Stimulated activated naive CD8-positive, alpha-beta T cell treated with anti-CD3 and anti-CD28 coated beads, Interleukin-15, amount 100 ng/mL, for 72 hours (primary cell): ENCODE data around the gene REN.
A peak's percentile ranks its signal among the peaks of the same experiment; 100 is the strongest.

ENCODE experiments used
- ATAC-seq: fragments of 150-1000 bp; cut with Tn5 transposase; 2 replicates; pipeline ENCODE4 v1.10.0; 2021; ENCODE audit warnings: mild to moderate bottlenecking, moderate library complexity
- DNase-seq, 2 donors: peaks; one replicate each; pipeline ENCODE4 v3.0.0; 2021 to 2022
- H3K27ac Mint-ChIP-seq, 2 donors: one replicate each; pipeline ENCODE4 v1.8.0; 2022; ENCODE audit warnings: mild to moderate bottlenecking in 2 of 2, mixed read lengths in 2 of 2, moderate library complexity in 2 of 2
- H3K27me3 Mint-ChIP-seq: one replicate; pipeline ENCODE4 v1.8.0; 2022; ENCODE audit warnings: mixed read lengths
- H3K4me1 Mint-ChIP-seq: one replicate; pipeline ENCODE4 v1.8.0; 2022; ENCODE audit warnings: mild to moderate bottlenecking, mixed read lengths
- H3K4me3 Mint-ChIP-seq, 2 donors: one replicate each; pipeline ENCODE4 v1.8.0; 2022; ENCODE audit warnings: mild to moderate bottlenecking in 2 of 2, mixed read lengths in 2 of 2, moderate library complexity in 1 of 2
- H3K9me3 Mint-ChIP-seq, 2 donors: one replicate each; pipeline ENCODE4 v1.8.0; 2022; ENCODE audit warnings: mixed read lengths in 2 of 2

REN gene

GRCh38 chr1:204166219-204166618, at the start of gene REN:
TSS of gene REN (minus strand) at chr1:204166337. CDS start at chr1:204166293, 44 bp downstream.
- DNase-seq (no peak), ATAC-seq (no peak)
- Mint-ChIP-seq H3K4me1 (no peaks in the 10 kb centered on the region), H3K27me3 (peaks cover 14% of the 10 kb centered on the region), H3K27ac (no peak within 1 kb of the TSS), H3K4me3 (no peak within 1 kb of the TSS), H3K9me3 (peaks cover 24 to 29% of the 10 kb centered on the region in 2 donors)

DNA sequence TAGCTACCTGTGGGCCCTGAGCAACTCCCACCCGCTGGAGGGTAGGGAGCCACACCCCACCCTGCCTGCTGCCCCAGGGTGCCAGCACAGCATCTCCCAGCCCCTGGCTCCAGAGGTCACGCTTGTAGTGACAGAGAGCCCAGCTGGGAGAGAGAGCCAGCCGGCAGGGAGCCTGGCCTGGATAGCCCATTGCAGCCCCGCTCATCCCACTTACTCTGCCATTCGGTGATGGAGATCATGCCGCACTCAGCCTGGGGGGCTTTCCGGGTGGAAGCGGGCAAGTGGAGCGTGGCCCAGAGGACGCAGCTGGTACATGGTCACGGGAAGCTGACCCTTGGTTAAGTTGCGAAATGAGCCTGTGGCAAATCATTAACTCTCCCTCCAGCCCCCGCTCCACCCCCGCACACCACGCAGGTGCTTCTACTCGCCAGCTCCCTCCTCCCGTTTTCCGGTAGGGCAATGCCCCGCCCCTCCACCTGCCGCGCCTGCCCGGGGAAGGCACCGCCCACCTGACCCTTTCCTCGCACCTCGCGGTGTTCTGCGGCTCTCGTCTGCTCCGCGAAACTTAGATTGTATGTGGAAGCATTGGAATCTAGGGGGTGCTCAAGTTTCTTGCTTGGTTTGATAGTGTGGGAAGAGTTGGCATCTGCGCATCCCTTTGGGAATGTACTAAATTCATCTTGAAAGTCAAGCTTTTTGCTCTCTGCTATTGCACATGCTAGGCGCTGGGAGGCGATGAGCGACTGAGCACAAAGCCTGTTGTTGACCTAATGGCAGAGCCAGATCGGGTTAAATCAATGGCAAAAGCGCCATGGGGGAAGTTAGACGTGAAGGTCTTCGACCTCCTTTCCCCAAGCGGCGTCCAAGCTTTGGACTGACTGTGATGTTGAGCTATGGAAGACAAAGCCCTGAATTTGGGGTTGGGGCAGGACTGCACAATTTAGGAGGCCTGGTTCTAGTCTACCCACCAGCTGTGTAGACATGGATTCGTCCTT, 47.8 kb upstream of the REN start, which contains the start of gene GOLT1A:
Gene GOLT1A, minus strand, starts transcription at position 321 of the 995 bp plus-strand sequence. Its CDS starts 82 bp downstream, at position 239.
- peak within 1 kb of the TSS; percentile 66 to 70 for H3K4me3 Mint-ChIP-seq
- peak; percentile 78 for ATAC-seq

DNA sequence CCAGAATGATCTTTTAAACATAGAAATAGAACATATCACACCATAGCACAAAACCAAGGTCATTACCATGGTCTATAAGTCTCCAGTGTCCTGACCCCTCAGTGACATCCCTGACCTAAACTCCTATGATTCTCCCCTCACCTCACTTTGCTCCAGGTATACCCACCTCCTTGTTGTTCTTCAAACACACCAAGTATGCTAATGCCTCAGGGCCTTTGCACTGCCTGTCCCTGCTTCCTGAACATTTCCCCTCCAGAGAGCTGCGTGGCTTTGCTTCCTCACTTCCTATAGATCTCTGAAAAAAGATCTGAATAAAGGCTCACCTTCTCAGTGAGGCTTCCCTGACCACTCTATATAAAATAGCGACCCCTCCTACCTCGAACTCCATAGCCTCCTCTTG, 46.6 kb upstream of the REN start:
- no peak overlapping the region for H3K27ac Mint-ChIP-seq
- H3K4me3 Mint-ChIP-seq = no peak overlapping the region
- ATAC-seq (no peak), DNase-seq (no peak)
- H3K4me1 Mint-ChIP-seq = peaks cover 8% of the 10 kb centered on the region
- no peaks in the 10 kb centered on the region for H3K9me3 Mint-ChIP-seq
- H3K27me3 Mint-ChIP-seq = no peaks in the 10 kb centered on the region

More for the DNA sequence above, 47.8 kb upstream of the REN start, which contains the start of gene GOLT1A:
- peak within 1 kb of the TSS in 1 of 2 donors; percentile 28 for H3K27ac Mint-ChIP-seq
- no peaks in the 10 kb centered on the region for H3K27me3 Mint-ChIP-seq
- H3K4me1 Mint-ChIP-seq = peaks cover 19% of the 10 kb centered on the region
- peak; percentile 36 to 42 for DNase-seq
- H3K9me3 Mint-ChIP-seq = no peaks in the 10 kb centered on the region

GRCh38 chr1:204211046-204211445, 44.9 kb upstream of the REN start:
- no peaks in the 10 kb centered on the region for H3K9me3 Mint-ChIP-seq
- peaks cover 14% of the 10 kb centered on the region for H3K4me1 Mint-ChIP-seq
- peaks cover 11% of the 10 kb centered on the region for H3K27me3 Mint-ChIP-seq
- ATAC-seq (no peak), DNase-seq (no peak)
- no peak overlapping the region for H3K4me3 Mint-ChIP-seq
- H3K27ac Mint-ChIP-seq = no peak overlapping the region

DNA sequence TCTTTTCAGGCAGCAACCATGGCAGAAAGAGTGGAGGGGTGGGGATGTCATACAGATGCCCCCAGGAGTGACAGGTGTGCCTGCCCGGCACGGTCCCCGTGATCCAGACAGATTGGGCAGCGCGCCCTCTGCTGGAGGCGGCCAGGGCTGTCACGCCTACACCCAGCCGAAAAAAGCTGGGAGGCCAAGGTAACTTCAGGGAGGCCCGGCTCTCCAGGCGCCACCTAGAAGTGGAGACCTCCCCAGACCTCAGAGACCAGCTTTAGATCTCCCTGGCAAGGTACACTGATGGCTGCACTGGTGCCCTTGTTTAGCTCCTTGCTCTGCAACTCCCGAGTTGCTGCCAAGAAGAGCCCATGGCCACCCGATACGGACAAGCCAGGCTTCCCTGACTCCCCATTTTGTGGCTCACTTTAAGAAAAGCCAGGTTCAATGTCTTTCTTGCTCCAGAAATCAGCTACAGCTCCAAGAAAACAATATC, 41.0 kb upstream of the REN start:
- H3K27me3 Mint-ChIP-seq = peaks cover 43% of the 10 kb centered on the region
- peaks cover 14% of the 10 kb centered on the region for H3K4me1 Mint-ChIP-seq
- peak; percentile 73 to 76 for DNase-seq

GRCh38 chr1:204206121-204206520, 40.0 kb upstream of the REN start:
- H3K27me3 Mint-ChIP-seq = peaks cover 43% of the 10 kb centered on the region

More for the DNA sequence above, 41.0 kb upstream of the REN start:
- Mint-ChIP-seq H3K27ac (no peak overlapping the region), H3K9me3 (no peaks in the 10 kb centered on the region), H3K4me3 (no peak overlapping the region)
- ATAC-seq = peak; percentile 98

GRCh38 chr1:204205486-204205885, 39.3 kb upstream of the REN start:
- ATAC-seq = no peak
- H3K4me1 Mint-ChIP-seq = peaks cover 14% of the 10 kb centered on the region
- no peak overlapping the region for H3K4me3 Mint-ChIP-seq
- peaks cover 43% of the 10 kb centered on the region for H3K27me3 Mint-ChIP-seq
- no peaks in the 10 kb centered on the region for H3K9me3 Mint-ChIP-seq
- no peak for DNase-seq
- no peak overlapping the region for H3K27ac Mint-ChIP-seq

More at GRCh38 chr1:204206121-204206520, 40.0 kb upstream of the REN start:
- Mint-ChIP-seq H3K4me1 (peaks cover 14% of the 10 kb centered on the region), H3K4me3 (no peak overlapping the region), H3K27ac (no peak overlapping the region), H3K9me3 (no peaks in the 10 kb centered on the region)
- DNase-seq = no peak
- no peak for ATAC-seq

- H3K4me3 Mint-ChIP-seq = no peak overlapping the region
- no peak for DNase-seq
- peaks cover 14% of the 10 kb centered on the region for H3K4me1 Mint-ChIP-seq
- ATAC-seq = no peak
- H3K27me3 Mint-ChIP-seq = peaks cover 43% of the 10 kb centered on the region
- no peak overlapping the region for H3K27ac Mint-ChIP-seq
- H3K9me3 Mint-ChIP-seq = no peaks in the 10 kb centered on the region
Observed at GRCh38 chr1:204204944-204205343, 38.8 kb upstream of the REN start.

DNA sequence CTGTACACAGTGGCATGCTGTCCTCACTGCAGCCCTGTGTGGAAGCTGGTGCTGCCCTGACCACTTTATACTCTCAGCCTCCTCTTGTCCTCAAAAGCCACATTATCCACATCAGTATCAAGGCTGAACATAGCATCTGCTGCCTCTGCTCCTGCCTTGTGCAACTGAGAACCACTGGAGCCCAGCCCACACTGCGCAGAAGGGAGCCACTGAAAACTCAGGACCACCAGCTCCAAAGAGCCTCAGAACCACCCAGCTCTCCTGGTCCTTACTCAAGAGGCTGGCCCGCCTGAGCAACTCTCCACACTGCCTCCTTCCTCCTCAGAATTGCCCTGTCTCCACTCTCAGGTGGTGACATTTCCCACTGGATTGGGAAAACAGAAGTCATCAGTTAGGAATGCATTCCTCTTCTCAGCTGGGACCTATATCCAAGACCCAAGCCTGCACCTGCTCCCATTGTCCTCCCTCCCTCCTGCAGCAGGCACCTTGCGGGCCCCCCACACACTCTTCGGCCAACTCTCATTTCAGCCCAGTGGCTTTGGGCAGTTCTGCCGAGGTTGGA, 37.1 kb upstream of the REN start:
- ATAC-seq (no peak), DNase-seq (no peak)
- Mint-ChIP-seq H3K4me3 (no peak overlapping the region), H3K4me1 (peaks cover 22% of the 10 kb centered on the region), H3K9me3 (no peaks in the 10 kb centered on the region), H3K27me3 (peaks cover 43% of the 10 kb centered on the region), H3K27ac (no peak overlapping the region)

GRCh38 chr1:204202481-204202880, 36.3 kb upstream of the REN start:
- H3K4me3 Mint-ChIP-seq = no peak overlapping the region
- H3K27ac Mint-ChIP-seq = no peak overlapping the region
- H3K4me1 Mint-ChIP-seq = peaks cover 24% of the 10 kb centered on the region
- H3K9me3 Mint-ChIP-seq = no peaks in the 10 kb centered on the region
- no peak for ATAC-seq
- H3K27me3 Mint-ChIP-seq = peaks cover 43% of the 10 kb centered on the region
- no peak for DNase-seq

- DNase-seq (no peak), ATAC-seq (no peak)
- H3K27ac Mint-ChIP-seq = no peak overlapping the region
- H3K4me3 Mint-ChIP-seq = no peak overlapping the region
- no peaks in the 10 kb centered on the region for H3K9me3 Mint-ChIP-seq
- H3K27me3 Mint-ChIP-seq = peaks cover 37% of the 10 kb centered on the region
- peaks cover 22% of the 10 kb centered on the region for H3K4me1 Mint-ChIP-seq
Observed at GRCh38 chr1:204201348-204202040, 35.4 kb upstream of the REN start.

DNA sequence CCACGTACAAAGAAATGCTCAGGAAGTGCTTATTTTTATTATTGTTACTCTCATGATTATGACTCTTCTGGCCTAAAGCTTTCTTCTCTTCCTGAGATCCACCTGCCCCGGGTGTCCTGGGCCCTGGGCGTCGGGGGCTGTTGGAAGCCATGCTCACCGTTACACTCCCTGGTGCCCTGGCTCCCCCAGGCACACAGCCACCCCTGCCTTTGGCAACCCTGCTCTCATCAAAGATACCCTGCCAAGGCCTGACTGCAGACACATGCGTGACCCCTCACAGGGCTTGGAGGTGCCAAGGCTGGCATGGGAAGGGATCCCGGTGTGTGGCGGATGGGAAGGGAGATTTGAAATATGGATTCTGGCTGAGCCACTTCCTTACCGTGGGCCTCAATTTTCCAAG, 33.4 kb upstream of the REN start:
- Mint-ChIP-seq H3K27me3 (peaks cover 18% of the 10 kb centered on the region), H3K9me3 (peaks cover 0 to 3% of the 10 kb centered on the region in 2 donors), H3K4me1 (peaks cover 26% of the 10 kb centered on the region), H3K4me3 (no peak overlapping the region), H3K27ac (no peak overlapping the region)
- ATAC-seq (no peak), DNase-seq (no peak)

DNA sequence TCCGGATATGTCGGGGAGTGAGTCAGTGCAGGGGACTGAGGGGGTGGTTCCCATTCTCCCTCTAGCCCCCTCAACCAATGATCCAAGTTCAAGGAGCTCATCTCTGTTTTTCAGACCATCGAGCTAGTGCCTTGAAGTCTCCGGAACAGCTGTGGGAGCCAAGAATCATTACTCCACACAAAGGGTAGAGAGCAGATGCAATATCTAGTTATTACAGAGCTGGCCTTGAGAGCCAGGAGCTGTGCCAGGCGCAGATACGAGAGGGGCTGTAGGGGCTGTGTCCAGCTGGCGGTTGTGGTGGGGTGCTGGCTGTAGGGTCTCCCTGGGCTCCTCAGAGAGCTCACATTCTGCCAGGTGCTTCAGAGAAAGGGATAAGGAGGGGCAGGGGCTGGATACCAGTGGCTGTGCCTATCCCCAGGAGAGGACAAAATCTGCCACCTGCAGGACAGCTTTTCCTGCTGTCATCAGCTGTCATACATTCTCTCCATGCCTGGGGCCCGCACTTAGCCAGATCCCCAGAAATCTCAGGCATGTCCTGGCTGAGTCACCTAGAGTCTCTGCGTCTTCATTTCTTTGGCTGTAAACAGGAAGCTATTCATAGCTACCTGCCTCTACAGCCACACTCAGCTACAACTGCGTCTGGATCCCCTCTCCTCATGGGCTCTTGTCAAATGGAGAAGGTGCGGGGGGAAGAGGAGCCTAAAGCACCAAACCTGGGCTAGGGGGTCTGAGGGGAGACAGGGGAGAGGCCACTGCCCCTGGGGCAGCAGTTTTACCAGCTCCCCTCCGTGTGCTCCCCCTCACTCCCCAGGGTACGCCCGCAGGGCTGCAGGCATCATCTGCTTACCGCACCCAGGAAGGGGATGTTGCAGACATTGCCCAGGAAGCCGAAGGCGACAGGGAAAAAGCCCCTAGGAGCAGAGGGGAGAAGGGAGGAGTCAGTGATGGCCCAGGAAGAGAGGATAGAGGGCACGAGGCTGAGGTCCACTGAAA, 32.5 kb upstream of the REN start:
- ATAC-seq (peak; percentile 27), DNase-seq (no peak)
- H3K27ac Mint-ChIP-seq = no peak overlapping the region
- peaks cover 0 to 3% of the 10 kb centered on the region in 2 donors for H3K9me3 Mint-ChIP-seq
- peaks cover 9% of the 10 kb centered on the region for H3K27me3 Mint-ChIP-seq
- no peak overlapping the region for H3K4me3 Mint-ChIP-seq
- H3K4me1 Mint-ChIP-seq = peaks cover 30% of the 10 kb centered on the region

GRCh38 chr1:204197068-204197467, 30.9 kb upstream of the REN start:
- DNase-seq (no peak), ATAC-seq (no peak)
- no peak overlapping the region for H3K27ac Mint-ChIP-seq
- no peaks in the 10 kb centered on the region for H3K27me3 Mint-ChIP-seq
- peaks cover 30% of the 10 kb centered on the region for H3K4me1 Mint-ChIP-seq
- no peak overlapping the region for H3K4me3 Mint-ChIP-seq
- peaks cover 0 to 3% of the 10 kb centered on the region in 2 donors for H3K9me3 Mint-ChIP-seq
